Esophagus squamous epithelium (tissue), 5 donors: Measurements from ENCODE around the gene NEMF. TPM values are rescaled to one million over a fixed set of nuclear protein-coding genes. Genes with fewer than 3 reads are reported as not detected.

ENCODE experiments used
- DNase-seq: peaks from one replicate; lab custom pipeline; 2025; lab: John Stamatoyannopoulos, UW
- H3K27ac ChIP-seq, 4 donors: fragments of 200-600 bp; sonication (generic); one replicate each; pipeline ENCODE4 v1.5.1; 2016 to 2019; ENCODE audit warnings: mild to moderate bottlenecking in 1 of 4
- H3K27me3 ChIP-seq, 4 donors: fragments of 200-600 bp; sonication (generic); 1 replicate in 3 of 4; 2 replicates in 1 of 4; pipeline versions ENCODE4 v1.5.1 to v1.6.0; 2017 to 2021; ENCODE audit warnings: antibody characterized with exemption in 1 of 4
- H3K36me3 ChIP-seq, 3 donors: fragments of 200-600 bp; sonication (generic); one replicate each; pipeline ENCODE4 v1.5.1; 2016 to 2019
- H3K4me1 ChIP-seq, 3 donors: fragments of 200-600 bp; sonication (generic); one replicate each; pipeline ENCODE4 v1.5.1; 2017 to 2019
- H3K4me3 ChIP-seq, 4 donors: fragments of 200-600 bp; sonication (generic); 1 replicate in 3 of 4; 2 replicates in 1 of 4; pipeline ENCODE4 v1.5.1; 2016 to 2019; ENCODE audit warnings: mild to moderate bottlenecking in 2 of 4, moderate library complexity in 1 of 4
- H3K9me3 ChIP-seq, 3 donors: fragments of 200-600 bp; sonication (generic); one replicate each; pipeline ENCODE4 v1.5.1; 2016 to 2019
- POLR2A ChIP-seq, 4 donors: fragments of 450-650 bp; IDR thresholded peaks; one replicate each; pipeline ENCODE4 v1.6.1; 2017; ENCODE audit warnings: antibody characterized with exemption in 4 of 4, mild to moderate bottlenecking in 4 of 4, moderate library complexity in 3 of 4
- WGBS, 2 donors: methylation state at CpG; one replicate each; pipeline ENCODE4 v1.1.5; 2018; 5-methylcytosine and 5-hydroxymethylcytosine counted together
- intact Hi-C: fragments of 100-400 bp; cut with DNase I; formaldehyde crosslinking; loops from one replicate; pipeline ENCODE4 v1.15.0; 2022
- total RNA-seq, 4 donors: library from RNA; depleted of rRNA; stranded (reverse); fragments of >200 nt; gene quantifications; one replicate each; pipeline ENCODE4 v1.1.0, GENCODE V29; 2016
- TF ChIP-seq, protein P1 (sequence below), 6 experiments: fragments of 450-650 bp in 4 of 6; fragments of 200-600 bp in 2 of 6; sonication (generic) in 2 of 6; IDR thresholded peaks; one replicate each; pipeline ENCODE4 v1.5.1; 2016 to 2019; ENCODE audit warnings: antibody characterized with exemption in 6 of 6, mild to moderate bottlenecking in 4 of 6, moderate library complexity in 4 of 6
- donor health status: DM: yes; HTN: yes; CAD: no.

Gene NEMF
- total RNA-seq, 4 donors from 2014 or later: 36.4 to 89.8 (median 59.9) TPM

DNA sequence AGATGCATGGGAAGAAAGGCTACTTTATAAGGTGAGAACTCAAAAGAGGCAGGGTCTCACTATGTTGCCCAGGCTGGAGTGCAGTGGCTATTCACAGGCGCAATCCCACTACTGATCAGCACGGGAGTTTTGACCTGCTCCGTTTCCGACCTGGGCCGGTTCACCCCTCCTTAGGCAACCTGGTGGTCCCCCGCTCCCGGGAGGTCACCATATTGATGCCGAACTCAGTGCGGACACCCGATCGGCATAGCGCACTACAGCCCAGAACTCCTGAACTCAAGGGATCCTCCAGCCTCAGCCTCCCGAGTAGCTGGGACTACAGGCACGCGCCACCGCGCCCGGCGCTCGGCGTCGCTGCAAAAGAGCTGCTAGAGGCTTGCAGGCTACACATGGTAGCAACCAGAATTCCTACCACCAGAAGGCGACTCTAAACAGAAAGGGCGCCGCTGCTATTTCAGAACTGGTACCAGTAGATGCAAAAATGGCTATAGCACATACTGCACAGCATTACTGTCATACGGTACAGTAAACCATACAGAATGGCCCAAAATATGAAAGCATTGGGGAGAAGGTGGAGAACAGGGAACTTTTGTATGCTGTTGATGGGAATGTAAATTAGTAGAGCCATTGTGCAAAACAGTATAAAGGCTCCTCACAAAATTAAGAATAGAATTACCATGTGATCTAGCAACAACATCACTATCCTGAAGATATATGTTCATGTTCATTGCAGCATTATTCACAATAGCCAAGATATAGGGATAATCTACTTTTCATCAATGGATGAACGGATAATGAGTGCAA lies 1.2 kb upstream of the NEMF start:
- Histone ChIP-seq H3K36me3 (peaks cover 0 to 22% (median 0%) of the 10 kb centered on the region in 3 donors), H3K27me3 (no peaks in the 10 kb centered on the region), H3K4me1 (peaks cover 10 to 42% (median 23%) of the 10 kb centered on the region in 3 donors), H3K27ac (peak overlapping the region; percentile 89 to 97 (median 93)), H3K4me3 (peak overlapping the region in 3 of 4 donors; percentile 76 to 90 (median 89)), H3K9me3 (no peaks in the 10 kb centered on the region)
- 36 to 44% methylated on average over 3 to 12 of the region's 27 CpGs for WGBS, 2 donors
- TF ChIP-seq, protein P1, sequence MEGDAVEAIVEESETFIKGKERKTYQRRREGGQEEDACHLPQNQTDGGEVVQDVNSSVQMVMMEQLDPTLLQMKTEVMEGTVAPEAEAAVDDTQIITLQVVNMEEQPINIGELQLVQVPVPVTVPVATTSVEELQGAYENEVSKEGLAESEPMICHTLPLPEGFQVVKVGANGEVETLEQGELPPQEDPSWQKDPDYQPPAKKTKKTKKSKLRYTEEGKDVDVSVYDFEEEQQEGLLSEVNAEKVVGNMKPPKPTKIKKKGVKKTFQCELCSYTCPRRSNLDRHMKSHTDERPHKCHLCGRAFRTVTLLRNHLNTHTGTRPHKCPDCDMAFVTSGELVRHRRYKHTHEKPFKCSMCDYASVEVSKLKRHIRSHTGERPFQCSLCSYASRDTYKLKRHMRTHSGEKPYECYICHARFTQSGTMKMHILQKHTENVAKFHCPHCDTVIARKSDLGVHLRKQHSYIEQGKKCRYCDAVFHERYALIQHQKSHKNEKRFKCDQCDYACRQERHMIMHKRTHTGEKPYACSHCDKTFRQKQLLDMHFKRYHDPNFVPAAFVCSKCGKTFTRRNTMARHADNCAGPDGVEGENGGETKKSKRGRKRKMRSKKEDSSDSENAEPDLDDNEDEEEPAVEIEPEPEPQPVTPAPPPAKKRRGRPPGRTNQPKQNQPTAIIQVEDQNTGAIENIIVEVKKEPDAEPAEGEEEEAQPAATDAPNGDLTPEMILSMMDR (IDR thresholded peaks at IDR 0.05): peak; percentile 68 to 90 (median 82)
- no peak for TF ChIP-seq POLR2A (IDR thresholded peaks at IDR 0.05)
- DNase-seq: peak; percentile 25
- intact Hi-C loops: no loop called here

DNA sequence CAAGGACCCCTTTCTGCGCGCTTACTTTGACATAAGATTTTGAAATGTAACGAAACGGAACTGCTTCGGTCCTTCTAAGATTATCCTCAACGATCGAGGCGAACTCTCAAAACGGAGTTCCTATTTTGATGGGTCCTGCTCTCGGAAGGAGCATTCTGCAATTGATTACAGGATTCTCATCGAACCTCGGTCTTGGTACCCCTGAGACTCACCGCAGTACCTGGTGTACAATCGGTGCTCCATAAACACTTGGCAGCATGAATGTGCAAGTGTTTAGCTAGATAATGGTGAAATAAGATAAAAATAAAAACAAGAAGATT lies 530 bp upstream of the NEMF start:
- no peaks in the 10 kb centered on the region for H3K27me3 ChIP-seq
- no peak for DNase-seq
- 0 to 2% methylated on average over 1 to 6 of the region's 14 CpGs for WGBS, 2 donors
- intact Hi-C loops: no loop called here
- peak overlapping the region; percentile 89 to 97 (median 93) for H3K27ac ChIP-seq
- H3K4me3 ChIP-seq: peak overlapping the region; percentile 54 to 90 (median 82)
- TF ChIP-seq POLR2A (IDR thresholded peaks at IDR 0.05): no peak
- TF ChIP-seq, protein P1 (IDR thresholded peaks at IDR 0.05): no peak
- H3K4me1 ChIP-seq: peaks cover 10 to 44% (median 23%) of the 10 kb centered on the region in 3 donors
- no peaks in the 10 kb centered on the region for H3K9me3 ChIP-seq
- peaks cover 0 to 28% (median 0%) of the 10 kb centered on the region in 3 donors for H3K36me3 ChIP-seq

DNA sequence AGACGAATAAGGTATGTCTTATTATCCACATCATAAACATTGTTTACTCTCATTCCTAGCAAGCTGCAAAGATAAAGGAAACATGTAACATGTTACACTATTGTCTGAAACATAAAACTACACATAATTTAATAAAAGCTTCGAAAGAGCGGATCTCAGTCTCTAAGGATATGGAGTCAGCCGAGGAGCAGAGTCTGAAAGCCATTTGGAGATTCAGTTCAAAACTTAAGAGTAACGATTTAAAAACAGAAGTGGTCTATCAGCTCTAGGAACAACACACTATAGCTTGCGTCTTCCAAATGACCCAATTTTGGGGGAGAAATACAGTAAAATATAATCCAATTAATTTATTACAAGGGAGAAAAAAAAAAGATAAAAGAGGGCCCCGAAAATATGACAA lies 775 bp downstream of the NEMF start:
- intact Hi-C loops: no loop called here
- peak overlapping the region; percentile 54 to 90 (median 82) for H3K4me3 ChIP-seq
- 7 to 8% methylated on average over 7 of the region's 7 CpGs for WGBS, 2 donors

DNA sequence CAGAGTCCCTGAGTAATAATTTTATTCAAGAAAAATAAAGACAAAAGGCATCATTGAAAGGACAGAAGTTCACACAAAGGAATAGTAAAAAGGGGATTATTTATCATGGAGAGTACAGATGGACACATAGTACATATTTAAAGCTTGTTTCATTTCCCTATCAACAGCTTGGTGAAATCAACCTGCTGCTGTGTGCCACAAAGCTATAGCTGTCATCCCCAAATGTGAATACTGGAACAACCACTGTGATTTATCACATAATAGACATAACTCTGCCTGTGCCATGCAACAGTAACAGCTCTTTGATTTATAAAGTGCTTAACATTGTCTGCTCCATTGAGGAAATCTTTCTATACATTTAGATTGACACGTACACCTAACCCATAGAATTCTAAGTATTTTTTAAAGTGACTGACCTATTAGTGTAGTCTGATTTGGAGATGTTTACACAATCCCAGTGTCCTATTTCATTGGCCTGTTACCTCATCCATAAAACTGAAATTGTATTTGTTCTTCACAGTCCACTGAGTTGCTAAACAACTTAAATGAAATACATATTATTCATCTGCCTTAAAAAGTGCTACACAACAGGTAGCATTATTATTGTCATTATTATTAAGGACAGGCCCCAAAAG lies 3.3 kb downstream of the NEMF start:
- Histone ChIP-seq H3K36me3 (peaks cover 4 to 65% (median 18%) of the 10 kb centered on the region in 3 donors), H3K27ac (no peak overlapping the region), H3K4me1 (peaks cover 10 to 44% (median 23%) of the 10 kb centered on the region in 3 donors), H3K27me3 (no peaks in the 10 kb centered on the region), H3K4me3 (no peak overlapping the region), H3K9me3 (no peaks in the 10 kb centered on the region)
- no peak for TF ChIP-seq POLR2A (IDR thresholded peaks at IDR 0.05)
- TF ChIP-seq, protein P1 (IDR thresholded peaks at IDR 0.05): no peak
- intact Hi-C loops: no loop called here
- 81 to 86% methylated on average over 1 of the region's 1 CpG for WGBS, 2 donors
- DNase-seq: no peak

More for the DNA sequence above, 775 bp downstream of the NEMF start:
- Histone ChIP-seq H3K9me3 (no peaks in the 10 kb centered on the region), H3K36me3 (peaks cover 0 to 41% (median 9%) of the 10 kb centered on the region in 3 donors), H3K27me3 (no peaks in the 10 kb centered on the region), H3K27ac (peak overlapping the region; percentile 89 to 97 (median 93)), H3K4me1 (peaks cover 10 to 44% (median 23%) of the 10 kb centered on the region in 3 donors)
- no peak for TF ChIP-seq POLR2A (IDR thresholded peaks at IDR 0.05)
- TF ChIP-seq, protein P1 (IDR thresholded peaks at IDR 0.05): no peak
- DNase-seq: no peak

DNA sequence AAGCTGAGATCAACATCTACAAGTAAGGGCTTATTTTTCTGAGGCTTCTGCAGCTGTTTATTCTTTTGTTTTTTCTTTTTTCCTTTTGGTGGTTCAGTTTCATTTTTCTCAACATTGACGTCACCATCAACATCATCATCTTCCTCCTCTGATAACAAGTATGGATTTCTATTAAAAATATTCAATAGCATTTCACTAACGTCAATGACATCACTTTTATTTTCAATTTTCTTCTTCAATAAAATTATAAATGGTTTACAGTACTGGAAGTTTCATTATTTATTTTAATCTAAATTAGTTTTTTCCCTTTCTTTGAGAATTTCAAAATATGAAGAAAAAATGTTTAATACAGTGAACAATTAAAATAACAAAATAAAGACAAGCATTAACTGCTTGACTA lies 23.9 kb downstream of the NEMF start:
- DNase-seq: no peak
- peaks cover 0 to 98% (median 54%) of the 10 kb centered on the region in 3 donors for H3K36me3 ChIP-seq
- no peak overlapping the region for H3K27ac ChIP-seq
- intact Hi-C loops: no loop called here
- no peaks in the 10 kb centered on the region for H3K27me3 ChIP-seq
- H3K9me3 ChIP-seq: no peaks in the 10 kb centered on the region
- TF ChIP-seq POLR2A (IDR thresholded peaks at IDR 0.05): no peak
- TF ChIP-seq, protein P1 (IDR thresholded peaks at IDR 0.05): no peak
- H3K4me1 ChIP-seq: no peaks in the 10 kb centered on the region
- H3K4me3 ChIP-seq: no peak overlapping the region
- 83 to 85% methylated on average over 2 of the region's 2 CpGs for WGBS, 2 donors
